GM18517 (cell line): ENCODE data around the gene TACSTD2.
"Not testable (repeated sequence)": the region's sequence is repeated elsewhere in the genome, so short reads cannot be mapped to it uniquely, and the experiment has no call there.

Source experiments
- ATAC-seq: cut with Tn5 transposase; IDR thresholded peaks from one replicate; pipeline ENCODE4 v1.9.1; 2021; ENCODE audit warnings: mild to moderate bottlenecking, moderate library complexity; ENCODE audit not compliant: unreplicated experiment

Gene TACSTD2

GRCh38 chr1:58568271-58568860 is 8.7 kb downstream of the TACSTD2 start:
- no peak for ATAC-seq

- ATAC-seq: no peak
Measured at GRCh38 chr1:58566339-58566738, 10.7 kb downstream of the TACSTD2 start.

DNA sequence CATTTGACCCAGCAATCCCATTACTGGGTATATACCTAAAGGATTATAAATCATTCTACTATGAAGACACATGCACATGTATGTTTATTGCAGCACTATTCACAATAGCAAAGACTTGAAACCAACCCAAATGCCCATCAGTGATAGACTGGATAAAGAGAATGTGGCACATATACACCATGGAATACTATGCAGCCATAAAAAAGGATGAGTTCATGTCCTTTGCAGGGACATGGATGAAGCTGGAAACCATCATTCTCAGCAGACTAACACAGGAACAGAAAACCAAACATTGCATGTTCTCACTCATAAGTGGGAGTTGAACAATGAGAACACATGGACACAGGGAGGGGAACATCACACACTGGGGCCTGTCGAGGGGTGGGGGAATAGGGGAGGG is 13.3 kb downstream of the TACSTD2 start:
- not testable (repeated sequence) for ATAC-seq

DNA sequence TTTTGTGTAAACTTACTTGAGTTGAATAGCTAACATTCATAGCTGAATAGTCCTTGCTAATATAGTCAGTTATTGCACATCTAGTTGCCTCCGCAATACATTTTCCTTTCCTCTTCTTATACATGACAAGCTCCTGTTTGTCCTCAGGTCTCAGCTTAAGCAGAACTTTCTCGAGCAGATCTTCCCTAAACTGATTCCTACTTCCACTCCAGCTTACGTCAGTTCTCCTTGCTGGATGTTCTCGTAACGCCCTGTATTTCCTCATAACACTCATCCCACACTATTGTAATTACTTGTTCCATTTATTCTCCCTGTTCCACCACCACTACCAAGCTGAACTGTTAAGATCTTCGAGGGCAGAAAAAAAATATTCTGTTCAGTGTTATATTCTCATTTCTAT is 15.4 kb downstream of the TACSTD2 start:
- no peak for ATAC-seq

DNA sequence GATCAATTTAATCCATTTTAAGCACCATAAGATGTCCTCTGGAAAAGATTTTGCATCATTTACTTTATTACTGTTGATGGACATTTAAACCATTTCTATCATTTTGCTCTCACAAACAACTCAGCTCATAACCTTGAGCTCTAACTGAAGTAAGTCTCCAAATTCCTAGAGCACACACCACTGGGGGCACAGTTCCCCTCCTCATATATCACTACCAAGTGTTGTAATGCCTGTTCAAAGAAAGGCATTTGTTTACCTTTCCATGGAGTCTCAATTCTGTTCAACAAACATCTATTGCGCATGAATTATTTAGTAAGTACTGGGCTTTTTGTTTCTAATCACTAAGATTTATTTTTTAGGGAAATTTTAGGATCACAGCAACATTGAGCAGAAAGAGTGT is 21.7 kb downstream of the TACSTD2 start:
- no peak for ATAC-seq

- ATAC-seq: no peak
Measured at GRCh38 chr1:58551186-58552140, 25.6 kb downstream of the TACSTD2 start.

DNA sequence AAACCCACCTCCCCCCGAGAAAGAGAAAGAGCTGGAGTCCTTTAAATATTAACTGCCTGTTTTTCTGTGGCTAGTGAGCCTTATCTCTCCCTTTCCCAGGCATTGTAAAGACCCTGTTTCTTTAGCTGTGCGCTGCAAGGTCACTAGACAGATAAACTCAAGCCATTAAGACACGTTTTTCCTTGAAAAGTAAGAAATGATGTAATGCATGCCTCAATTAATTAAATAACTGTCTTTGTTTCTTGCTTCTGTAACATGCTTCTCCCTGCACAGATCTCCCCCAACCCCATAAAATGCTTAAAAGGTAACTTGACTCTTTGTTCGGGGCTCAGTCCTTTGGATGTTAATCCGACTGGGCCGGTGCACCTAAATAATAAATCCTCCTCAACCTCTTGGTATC is 27.8 kb downstream of the TACSTD2 start:
- ATAC-seq: not testable (repeated sequence)

DNA sequence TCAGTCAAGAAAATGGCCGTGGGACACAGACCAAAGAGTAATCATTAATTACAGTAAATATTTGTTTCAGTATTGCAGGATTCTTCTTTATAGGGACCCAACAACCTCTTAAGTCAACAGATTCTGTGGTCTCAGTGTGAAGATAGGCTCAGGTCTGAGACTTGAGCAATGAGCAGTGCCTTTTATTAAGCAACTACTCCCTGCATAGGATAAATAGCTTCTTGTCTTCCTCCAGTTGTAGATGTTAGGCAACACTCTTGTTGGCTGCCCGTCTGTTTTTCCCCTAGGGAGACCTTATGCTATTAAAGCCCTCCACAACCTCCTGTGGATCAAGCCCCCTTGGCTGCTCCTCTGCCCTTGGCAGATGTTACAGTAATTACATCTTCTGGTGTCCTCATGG is 28.7 kb downstream of the TACSTD2 start:
- ATAC-seq: no peak

- peak; percentile 89 for ATAC-seq
Measured at GRCh38 chr1:58546520-58547308, 30.3 kb downstream of the TACSTD2 start, which contains the start of gene OMA1. TSS of gene OMA1 (minus strand) at chr1:58546726. CDS start at chr1:58539294, 7,432 bp downstream.

DNA sequence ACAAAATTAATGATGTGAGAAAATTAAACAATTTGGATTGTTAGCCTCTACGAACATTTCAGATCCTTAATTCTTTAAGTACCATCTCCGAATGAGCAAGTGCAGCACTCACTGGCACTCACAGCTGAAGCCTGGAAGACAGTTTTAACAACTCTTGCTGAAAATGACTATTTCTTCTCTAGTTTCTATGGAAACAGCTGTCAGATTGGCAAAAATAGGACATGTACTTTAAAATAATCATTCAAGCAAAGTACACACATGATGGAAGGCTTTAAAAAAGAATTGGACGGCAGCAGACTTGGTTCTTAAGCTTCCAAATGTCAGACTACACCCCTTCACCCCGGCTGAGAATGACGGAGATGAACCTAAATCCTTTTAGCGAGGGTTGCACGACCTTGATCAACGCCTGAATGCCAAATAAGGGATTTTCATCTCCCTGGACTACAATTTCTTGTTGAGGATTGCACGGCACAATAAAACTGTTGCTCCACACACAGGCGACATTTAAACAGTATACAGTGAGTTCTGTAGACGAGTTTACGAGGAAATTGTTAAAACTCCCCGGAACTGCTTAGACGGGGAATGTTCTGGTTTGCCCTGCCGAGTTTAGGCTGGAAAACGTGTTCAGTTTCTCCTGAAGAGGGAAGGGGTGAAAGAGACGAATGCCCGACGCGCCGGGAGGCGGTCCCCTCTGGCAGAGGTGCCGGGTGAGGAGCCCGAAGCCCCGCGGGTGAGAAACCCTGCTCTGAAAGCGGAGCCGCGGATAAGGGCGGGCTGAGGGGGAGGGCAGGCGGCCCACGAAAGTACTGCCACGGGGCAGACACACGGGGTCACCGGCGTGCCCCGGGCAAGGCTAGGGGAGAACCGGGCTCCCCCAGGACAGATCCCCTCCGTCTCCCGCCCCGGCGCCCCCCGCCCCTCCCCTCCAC is 31.2 kb downstream of the TACSTD2 start:
- ATAC-seq: peak; percentile 48

GRCh38 chr1:58543260-58543659 is 33.8 kb downstream of the TACSTD2 start:
- ATAC-seq: no peak

DNA sequence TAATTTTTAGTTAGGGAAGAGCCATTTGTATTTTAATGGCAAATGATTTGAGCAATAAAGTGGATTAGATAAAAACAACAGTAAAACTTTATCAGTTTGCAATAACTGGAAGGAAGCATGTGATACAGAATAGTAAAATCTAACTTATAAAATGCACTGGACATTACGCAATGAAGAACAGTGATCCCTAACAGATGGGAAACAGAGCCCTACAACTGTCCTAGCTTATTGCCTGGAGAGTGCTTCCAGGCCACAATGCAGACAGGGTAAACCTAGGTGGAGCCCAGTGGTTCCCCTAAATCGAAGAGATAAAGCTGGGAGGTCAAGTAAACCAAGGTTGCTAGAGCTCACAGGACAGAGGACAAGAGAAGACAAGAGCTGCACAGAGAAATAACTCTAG is 37.5 kb downstream of the TACSTD2 start:
- no peak for ATAC-seq

DNA sequence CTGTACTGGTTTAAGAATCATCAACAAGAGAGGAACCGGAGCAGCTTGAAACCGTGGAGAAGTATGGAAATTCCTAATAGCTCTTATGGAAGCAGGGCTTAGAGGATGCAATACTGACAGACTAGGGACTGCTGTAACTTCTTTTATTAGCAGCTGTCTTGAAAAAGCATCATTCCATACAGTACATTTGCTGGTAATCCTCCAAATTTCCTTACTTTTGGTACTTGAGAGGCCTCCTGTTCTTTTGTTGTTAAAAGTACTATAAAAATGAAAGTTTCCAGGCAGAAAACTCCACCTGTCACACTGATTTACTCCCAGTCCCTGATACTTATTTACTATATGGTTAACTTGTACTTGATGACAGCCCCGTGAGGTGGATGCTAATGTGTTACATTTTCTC is 38.2 kb downstream of the TACSTD2 start:
- ATAC-seq: no peak

DNA sequence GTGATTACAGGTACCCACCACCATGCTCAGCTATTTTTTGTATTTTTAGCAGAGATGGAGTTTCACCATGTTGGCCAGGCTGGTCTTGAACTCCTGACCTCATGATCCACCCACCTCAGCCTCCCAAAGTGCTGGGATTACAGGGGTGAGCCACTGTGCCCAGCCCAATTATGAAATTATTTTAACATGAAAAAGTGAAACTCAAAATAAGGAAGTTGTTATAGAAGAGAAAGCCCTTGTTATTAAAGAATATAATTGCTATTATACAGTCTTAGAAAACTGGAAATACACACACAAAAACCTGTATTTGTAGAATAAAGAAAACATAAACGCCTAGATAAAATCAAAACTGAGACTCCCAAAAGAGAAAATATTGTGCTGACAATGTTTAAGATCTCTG is 45.2 kb downstream of the TACSTD2 start:
- not testable (repeated sequence) for ATAC-seq

DNA sequence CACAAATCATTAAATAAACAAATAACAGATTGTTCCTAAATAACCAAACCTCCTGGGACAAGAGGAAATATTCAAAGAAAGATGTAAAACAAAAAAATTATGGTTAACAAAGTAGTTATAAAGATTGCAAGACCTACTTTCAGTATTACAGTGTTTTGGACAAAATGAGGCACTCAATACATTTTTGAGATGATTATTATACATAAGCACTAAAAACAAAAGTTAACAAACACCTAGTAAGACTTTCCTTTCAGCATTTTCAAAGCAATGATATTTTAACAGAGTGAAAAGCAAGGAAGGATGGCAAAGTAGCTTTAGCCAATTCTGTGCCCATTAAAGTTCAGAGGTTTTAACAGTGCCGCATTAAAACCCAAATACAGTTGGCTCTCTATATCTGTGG is 47.8 kb downstream of the TACSTD2 start:
- no peak for ATAC-seq

DNA sequence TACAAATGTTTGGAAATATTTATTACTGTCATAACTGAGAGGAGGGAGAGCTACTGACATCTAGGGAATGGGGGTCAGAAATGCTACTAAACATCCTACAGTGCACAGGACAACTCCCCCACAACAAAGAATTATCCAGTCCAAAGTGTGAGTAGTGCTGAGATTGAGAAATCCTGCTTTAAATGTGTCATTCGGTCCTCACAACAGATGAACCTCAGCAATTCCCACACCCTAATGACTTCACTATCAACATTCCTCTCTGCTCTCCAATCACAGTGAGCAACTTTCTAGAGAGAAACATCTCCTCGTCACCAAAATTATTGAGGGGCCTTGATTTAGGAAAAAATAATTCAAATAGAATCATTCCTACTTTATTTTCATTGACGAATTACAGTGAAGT is 48.5 kb downstream of the TACSTD2 start:
- ATAC-seq: no peak
